SH-SY5Y (cell line): ENCODE measurements around the gene ARL6.

Source experiments
- GATA2 ChIP-seq: IDR thresholded peaks from 2 replicates; pipeline ENCODE4 v1.6.1; 2011; ENCODE audit warnings: mild to moderate bottlenecking, low read depth, low read length
- GATA3 ChIP-seq: IDR thresholded peaks from 2 replicates; pipeline ENCODE4 v1.6.1; 2011; ENCODE audit warnings: low read depth, mild to moderate bottlenecking, low read length, moderate library complexity

GRCh38 chr3:97810779-97811390 is 46.3 kb downstream of the ARL6 start:
- TF ChIP-seq GATA2: no peak
- TF ChIP-seq GATA3: no peak
